ENCODE results near the gene PDZD7. TPM values are rescaled to one million over a fixed set of nuclear protein-coding genes. Genes with fewer than 3 reads are reported as not detected.
"Not testable (repeated sequence)": the region's sequence is repeated elsewhere in the genome, so short reads cannot be mapped to it uniquely, and the experiment has no call there.

PDZD7 gene
- polyA plus RNA-seq, 3 donors, result 0.25 to 3.3 (median 2.3) TPM

GRCh38 chr10:101046332-101047238, 15.7 kb upstream of the PDZD7 start:
- WGBS, 3 donors, result 41 to 52% (median 48%) methylated on average over 25 of the region's 25 CpGs
- no peak overlapping the region for H3K27ac ChIP-seq (ENCODE audit: low read depth, low read length)

- H3K27ac ChIP-seq (ENCODE audit: low read depth, low read length), result no peak overlapping the region
- WGBS, 3 donors, result 78 to 89% (median 83%) methylated on average over 2 of the region's 2 CpGs
These were observed 13.2 kb upstream of the PDZD7 start for GRCh38 chr10:101044117-101044516.

- WGBS, 3 donors, result 0 to 25% (median 14%) methylated on average over 2 of the region's 2 CpGs
- peak overlapping the region; percentile 46 for H3K27ac ChIP-seq (ENCODE audit: low read depth, low read length)
These were observed 12.4 kb upstream of the PDZD7 start for GRCh38 chr10:101043363-101043707.

- peak overlapping the region; percentile 46 for H3K27ac ChIP-seq (ENCODE audit: low read depth, low read length)
- 2 to 4% (median 4%) methylated on average over 40 of the region's 40 CpGs for WGBS, 3 donors
These were observed 11.9 kb upstream of the PDZD7 start for GRCh38 chr10:101042667-101043362.

- no peak overlapping the region for H3K27ac ChIP-seq (ENCODE audit: low read depth, low read length)
- WGBS, 3 donors, result 60 to 67% (median 62%) methylated on average over 4 of the region's 4 CpGs
These were observed 11.2 kb upstream of the PDZD7 start for GRCh38 chr10:101042118-101042517.

- 20 to 28% (median 22%) methylated on average over 6 of the region's 6 CpGs for WGBS, 3 donors
These were observed 10.4 kb upstream of the PDZD7 start for GRCh38 chr10:101041252-101041761.

GRCh38 chr10:101040851-101041250, 9.9 kb upstream of the PDZD7 start:
- no peak overlapping the region for H3K27ac ChIP-seq (ENCODE audit: low read depth, low read length)
- 35 to 47% (median 42%) methylated on average over 2 of the region's 2 CpGs for WGBS, 3 donors

More at GRCh38 chr10:101041252-101041761, 10.4 kb upstream of the PDZD7 start:
- no peak overlapping the region for H3K27ac ChIP-seq (ENCODE audit: low read depth, low read length)

- H3K27ac ChIP-seq (ENCODE audit: low read depth, low read length), result no peak overlapping the region
- WGBS, 3 donors, result 91 to 97% (median 92%) methylated on average over 3 of the region's 3 CpGs
These were observed 9.1 kb upstream of the PDZD7 start for GRCh38 chr10:101040061-101040460.

GRCh38 chr10:101038484-101038883, 7.6 kb upstream of the PDZD7 start:
- no peak overlapping the region for H3K27ac ChIP-seq (ENCODE audit: low read depth, low read length)

GRCh38 chr10:101036726-101037125, 5.8 kb upstream of the PDZD7 start:
- 80 to 90% (median 86%) methylated on average over 7 of the region's 7 CpGs for WGBS, 3 donors
- no peak overlapping the region for H3K27ac ChIP-seq (ENCODE audit: low read depth, low read length)

More at GRCh38 chr10:101038484-101038883, 7.6 kb upstream of the PDZD7 start:
- WGBS, 3 donors, result 75 to 82% (median 78%) methylated on average over 5 of the region's 5 CpGs

- 84 to 86% (median 84%) methylated on average over 10 of the region's 10 CpGs for WGBS, 3 donors
- H3K27ac ChIP-seq (ENCODE audit: low read depth, low read length), result no peak overlapping the region
These were observed 5.2 kb upstream of the PDZD7 start for GRCh38 chr10:101035916-101036702.

- WGBS, 3 donors, result 86 to 94% (median 90%) methylated on average over 7 of the region's 7 CpGs
- no peak overlapping the region for H3K27ac ChIP-seq (ENCODE audit: low read depth, low read length)
These were observed 4.4 kb upstream of the PDZD7 start for GRCh38 chr10:101035314-101035713.

GRCh38 chr10:101034404-101034803, 3.5 kb upstream of the PDZD7 start:
- 87 to 96% (median 96%) methylated on average over 4 of the region's 4 CpGs for WGBS, 3 donors
- not testable (repeated sequence) for H3K27ac ChIP-seq (ENCODE audit: low read depth, low read length)

- no peak overlapping the region for H3K27ac ChIP-seq (ENCODE audit: low read depth, low read length)
- WGBS, 3 donors, result 60 to 69% (median 61%) methylated on average over 3 of the region's 3 CpGs
These were observed 2.3 kb upstream of the PDZD7 start for GRCh38 chr10:101033276-101033675.

GRCh38 chr10:101032637-101033224, 1.8 kb upstream of the PDZD7 start:
- 3 to 15% (median 4%) methylated on average over 6 of the region's 6 CpGs for WGBS, 3 donors
- peak overlapping the region; percentile 71 for H3K27ac ChIP-seq (ENCODE audit: low read depth, low read length)

GRCh38 chr10:101031796-101032636, 1.1 kb upstream of the PDZD7 start:
- 0 to 1% (median 0%) methylated on average over 46 to 47 of the region's 47 CpGs for WGBS, 3 donors
- H3K27ac ChIP-seq (ENCODE audit: low read depth, low read length), result peak overlapping the region; percentile 71

GRCh38 chr10:101030496-101031127, 317 bp downstream of the PDZD7 start:
- WGBS, 3 donors, result 10 to 15% (median 13%) methylated on average over 20 to 25 of the region's 25 CpGs
- no peak overlapping the region for H3K27ac ChIP-seq (ENCODE audit: low read depth, low read length)
